ENCODE data around the gene CNTNAP1. TPM values are rescaled to one million over a fixed set of nuclear protein-coding genes. Genes with fewer than 3 reads are reported as not detected.

The CNTNAP1 gene
- total RNA-seq, 1 experiment from 2014 or later, result 4.6 TPM

DNA sequence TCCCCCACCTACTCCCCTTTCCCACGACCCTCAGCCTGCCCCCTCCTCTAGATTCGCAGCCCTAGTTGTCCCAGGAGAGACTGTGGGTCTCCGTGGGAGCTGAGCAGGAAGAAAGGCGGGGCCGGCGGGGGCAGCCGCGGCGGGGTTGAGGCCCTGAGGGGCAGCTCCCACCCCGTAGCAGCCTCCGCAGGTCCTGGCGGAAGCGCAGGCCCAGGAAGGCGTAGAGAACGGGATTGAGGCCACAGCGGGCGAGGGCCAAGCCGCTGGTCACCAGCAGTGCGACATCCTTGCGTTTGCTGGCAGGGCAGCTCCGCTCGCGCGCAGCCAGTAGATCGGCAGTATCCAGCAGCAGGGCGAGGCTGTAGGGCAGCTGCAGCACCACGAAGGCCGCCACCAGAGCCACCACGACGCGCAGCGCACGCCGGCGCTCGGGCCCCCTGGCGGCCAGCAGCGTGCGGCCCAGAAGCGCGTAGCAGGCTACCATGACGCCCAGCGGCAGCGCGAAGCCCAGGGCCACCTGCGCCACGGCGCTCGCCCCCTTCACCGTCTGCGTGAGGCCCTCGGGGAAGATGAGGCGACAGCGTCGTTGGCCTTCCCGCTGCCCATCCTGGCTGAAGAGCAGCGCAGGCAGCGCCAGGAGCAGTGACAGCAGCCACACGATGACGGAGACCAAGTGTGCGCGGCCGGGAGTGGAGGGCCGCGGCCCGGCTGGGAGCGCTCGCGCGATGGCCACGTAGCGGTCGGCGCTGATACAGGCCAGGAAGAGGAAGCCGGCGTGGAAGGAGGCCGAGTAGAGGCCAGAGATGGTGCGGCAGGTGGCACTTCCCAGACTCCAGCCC lies 2.6 kb upstream of the CNTNAP1 start:
- no peaks in the 10 kb centered on the region for H3K27me3 ChIP-seq (ENCODE audit: low read length)
- no peaks in the 10 kb centered on the region for H3K36me3 ChIP-seq (ENCODE audit: low read depth, low read length)
- H3K9ac ChIP-seq (ENCODE audit: low read length), result peak overlapping the region; percentile 60
- BruUV-seq (replicated peaks), result no TSS peak
- DNase-seq (peak; percentile 70), ATAC-seq (peak; percentile 16)
- H3K9me2 ChIP-seq (replicated peaks; ENCODE audit: low read length), result no peaks in the 10 kb centered on the region
- H3K27ac ChIP-seq (ENCODE audit: low read length), result peak overlapping the region; percentile 89
- peak overlapping the region; percentile 59 for H3K4me3 ChIP-seq (ENCODE audit: low read length)
- ChIA-PET CTCF (interaction anchor here (0.6 to 1.3 kb wide), 4 partner anchors 10 to 102 kb away, joined by 3 to 16 read pairs (median 7); partner anchors contain the start of genes PSMC3IP, RETREG3 and TUBG1), POLR2A (ENCODE audit: unreplicated experiment) (interaction anchor here (0.7 to 1.0 kb wide), 2 partner anchors 13 to 35 kb away, joined by 3 read pairs; no protein-coding TSS in a partner anchor)
- H3F3A ChIP-seq (ENCODE audit: low read length, unreplicated experiment), result peaks cover 6% of the 10 kb centered on the region
- H3K4me1 ChIP-seq (ENCODE audit: insufficient read depth, low read length), result peaks cover 41% of the 10 kb centered on the region
- no peaks in the 10 kb centered on the region for H3K9me3 ChIP-seq (ENCODE audit: low read length)
- H4K20me1 ChIP-seq (ENCODE audit: low read length), result 0 out of 2 replicates have a peak, but pooled peaks cover 1% of the 10 kb centered on the region
- peak overlapping the region; percentile 83 for H2AFZ ChIP-seq (ENCODE audit: low read length)
- peak overlapping the region; percentile 96 for H3K4me2 ChIP-seq (ENCODE audit: low read length)
- peaks cover 20% of the 10 kb centered on the region for H3K79me2 ChIP-seq (ENCODE audit: low read length)
- TF ChIP-seq CTCF (conservative IDR thresholded peaks at IDR 0.05; ENCODE audit: low read depth, low read length), result peak; percentile 73
- TF ChIP-seq EZH2 (IDR thresholded peaks at IDR 0.05; ENCODE audit: low read length, unreplicated experiment), result no peak
- intact Hi-C loops (cut with micrococcal nuclease), result loop anchor here (2.0 to 5.0 kb wide), 3 partner anchors 55 to 103 kb away; partner anchors contain the start of genes PSMC3IP, RETREG3 and TUBG1

- peaks cover 13% of the 10 kb centered on the region for H3K79me2 ChIP-seq (ENCODE audit: low read length)
- H3K9me2 ChIP-seq (replicated peaks; ENCODE audit: low read length), result no peaks in the 10 kb centered on the region
- ChIA-PET CTCF (interaction anchor here (1.3 kb wide), 2 partner anchors 102 kb away, joined by 9 to 16 read pairs; partner anchors contain the start of gene PSMC3IP), POLR2A (ENCODE audit: unreplicated experiment) (no interaction called here)
- peaks cover 6% of the 10 kb centered on the region for H3F3A ChIP-seq (ENCODE audit: low read length, unreplicated experiment)
- ATAC-seq (no peak), DNase-seq (no peak)
- peak overlapping the region; percentile 96; the same call in 1 of the 2 replicates for H3K4me2 ChIP-seq (ENCODE audit: low read length)
- H3K9ac ChIP-seq (ENCODE audit: low read length), result no peak overlapping the region
- no peaks in the 10 kb centered on the region for H4K20me1 ChIP-seq (ENCODE audit: low read length)
- no peak overlapping the region for H3K27ac ChIP-seq (ENCODE audit: low read length)
- TF ChIP-seq EZH2 (IDR thresholded peaks at IDR 0.05; ENCODE audit: low read length, unreplicated experiment) (no peak), EZH2phosphoT487 (IDR thresholded peaks at IDR 0.05; ENCODE audit: borderline replicate concordance, low read length) (no peak), CTCF (conservative IDR thresholded peaks at IDR 0.05; ENCODE audit: low read depth, low read length) (no peak)
- no peaks in the 10 kb centered on the region for H3K27me3 ChIP-seq (ENCODE audit: low read length)
- H3K9me3 ChIP-seq (ENCODE audit: low read length), result no peaks in the 10 kb centered on the region
- H3K4me1 ChIP-seq (ENCODE audit: insufficient read depth, low read length), result peaks cover 40% of the 10 kb centered on the region
- peak overlapping the region; percentile 83 for H2AFZ ChIP-seq (ENCODE audit: low read length)
- BruUV-seq (replicated peaks), result no TSS peak
- intact Hi-C loops (cut with micrococcal nuclease), result no loop called here
- H3K36me3 ChIP-seq (ENCODE audit: low read depth, low read length), result no peaks in the 10 kb centered on the region
- no peak overlapping the region for H3K4me3 ChIP-seq (ENCODE audit: low read length)
Measured at GRCh38 chr17:42680331-42680808, 2.0 kb upstream of the CNTNAP1 start.

Data from PC-3 (cell line).